SK-N-SH (cell line): ENCODE measurements around the gene NAV2. TPM values are rescaled to one million over a fixed set of nuclear protein-coding genes. Genes with fewer than 3 reads are reported as not detected.
A peak's percentile ranks its signal among the peaks of the same experiment; 100 is the strongest.

Source experiments
- CTCF ChIA-PET: fragments of 300-600, 350-600 bp; formaldehyde crosslinking; extraction: SDS; loops from one replicate; lab custom pipeline; 2021; lab: Yijun Ruan, JAX
- POLR2A ChIA-PET: fragments of 350-600 bp; sonication (Branson Sonifier 250); formaldehyde crosslinking; extraction: SDS; loops from one replicate; lab custom pipeline; 2020; ENCODE audit warnings: antibody characterized with exemption, inconsistent platforms; lab: Yijun Ruan, JAX
- DNase-seq: peaks from one replicate; pipeline ENCODE4 v3.0.0; 2012
- H2AFZ ChIP-seq: fragments of 200-600 bp; sonication (generic); 2 replicates; pipeline ENCODE4 v1.8.1; 2016; ENCODE audit warnings: antibody characterized with exemption, mild to moderate bottlenecking, low read depth
- H3F3A ChIP-seq: fragments of 200-600 bp; sonication (generic); replicated peaks from 2 replicates; pipeline ENCODE3; 2016; ENCODE audit warnings: antibody characterized with exemption, mild to moderate bottlenecking; ENCODE audit not compliant: insufficient read depth
- H3K27ac ChIP-seq, 2 experiments: fragments of 200-500 bp in 1 of 2; fragments of 200-600 bp in 1 of 2; sonication (Bioruptor generic) in 1 of 2; sonication (generic), shearing (Covaris generic) in 1 of 2; 2 replicates each; pipeline versions ENCODE4 v1.5.1 to v1.6.1; 2014 to 2016; ENCODE audit warnings: low read depth in 2 of 2, inconsistent platforms in 1 of 2, low read length in 1 of 2, mild to moderate bottlenecking in 1 of 2, mixed read lengths in 1 of 2
- H3K27me3 ChIP-seq: fragments of 200-600 bp; sonication (generic), shearing (Covaris generic); 2 replicates; pipeline ENCODE4 v1.6.1; 2016; ENCODE audit warnings: mixed run types; ENCODE audit not compliant: insufficient read depth
- H3K36me3 ChIP-seq, 2 experiments: fragments of 200-500 bp in 1 of 2; fragments of 200-600 bp in 1 of 2; sonication (Bioruptor generic) in 1 of 2; sonication (generic) in 1 of 2; replicated peaks in 1 of 2; 2 replicates each; pipeline versions ENCODE3 to v1.5.1; 2014 to 2016; ENCODE audit warnings: low read length in 1 of 2, mild to moderate bottlenecking in 1 of 2; ENCODE audit not compliant: insufficient read depth in 2 of 2, control insufficient read depth in 1 of 2
- H3K4me1 ChIP-seq, 2 experiments: fragments of 200-500 bp in 1 of 2; fragments of 200-600 bp in 1 of 2; sonication (Bioruptor generic) in 1 of 2; sonication (generic), shearing (Covaris generic) in 1 of 2; 2 replicates each; pipeline versions ENCODE4 v1.5.1 to v1.6.1; 2014 to 2016; ENCODE audit warnings: low read depth in 1 of 2, low read length in 1 of 2, mixed run types in 1 of 2; ENCODE audit not compliant: insufficient read depth in 2 of 2, control insufficient read depth in 1 of 2
- H3K4me2 ChIP-seq: fragments of 200-600 bp; sonication (generic), shearing (Covaris generic); 2 replicates; pipeline ENCODE4 v1.6.1; 2017; ENCODE audit warnings: mixed run types
- H3K4me3 ChIP-seq, 2 experiments: fragments of 200-500 bp in 1 of 2; fragments of 200-600 bp in 1 of 2; sonication (Bioruptor generic) in 1 of 2; sonication (generic), shearing (Covaris generic) in 1 of 2; 2 replicates each; pipeline versions ENCODE4 v1.5.1 to v1.8.1; 2014 to 2016; ENCODE audit warnings: low read depth in 2 of 2, inconsistent platforms in 1 of 2, low read length in 1 of 2, mild to moderate bottlenecking in 1 of 2, mixed read lengths in 1 of 2, moderate library complexity in 1 of 2
- H3K79me2 ChIP-seq: fragments of 200-600 bp; sonication (generic); 2 replicates; pipeline ENCODE4 v1.8.1; 2017; ENCODE audit warnings: mild to moderate bottlenecking; ENCODE audit not compliant: insufficient read depth
- H3K9ac ChIP-seq: fragments of 200-600 bp; sonication (generic); 2 replicates; pipeline ENCODE4 v1.6.1; 2017; ENCODE audit warnings: mixed run types
- H3K9me2 ChIP-seq: fragments of 200-600 bp; sonication (generic); 2 replicates; pipeline ENCODE4 v1.6.1; 2017; ENCODE audit warnings: mixed run types
- H3K9me3 ChIP-seq: fragments of 200-600 bp; sonication (generic); 2 replicates; pipeline ENCODE4 v1.6.1; 2017; ENCODE audit warnings: mixed run types, mild to moderate bottlenecking, moderate library complexity
- H4K20me1 ChIP-seq: fragments of 200-600 bp; sonication (generic); 2 replicates; pipeline ENCODE4 v1.6.1; 2017; ENCODE audit warnings: mild to moderate bottlenecking, mixed run types; ENCODE audit not compliant: insufficient read depth
- FOXM1 ChIP-seq: IDR thresholded peaks from 2 replicates; pipeline ENCODE4 v1.4.0; 2012; ENCODE audit warnings: low read depth, mild to moderate bottlenecking
- MAX ChIP-seq: IDR thresholded peaks from 2 replicates; pipeline ENCODE4 v1.4.0; 2012; ENCODE audit warnings: low read depth
- MEF2A ChIP-seq: IDR thresholded peaks from 2 replicates; pipeline ENCODE4 v1.4.0; 2012; ENCODE audit warnings: low read depth, borderline replicate concordance
- REST ChIP-seq: IDR thresholded peaks from 2 replicates; pipeline ENCODE4 v1.6.1; 2012; ENCODE audit warnings: mild to moderate bottlenecking, low read depth, low read length, moderate library complexity
- RXRA ChIP-seq: IDR thresholded peaks from 2 replicates; pipeline ENCODE4 v1.4.0; 2012; ENCODE audit warnings: low read depth, mild to moderate bottlenecking, borderline replicate concordance
- SIN3A ChIP-seq: IDR thresholded peaks from 2 replicates; pipeline ENCODE4 v1.6.1; 2012; ENCODE audit warnings: low read depth, mild to moderate bottlenecking, low read length, moderate library complexity, borderline replicate concordance
- TEAD4 ChIP-seq: IDR thresholded peaks from 2 replicates; pipeline ENCODE4 v1.4.0; 2012; ENCODE audit warnings: mild to moderate bottlenecking, borderline replicate concordance; ENCODE audit not compliant: insufficient read depth
- YY1 ChIP-seq: IDR thresholded peaks from 2 replicates; pipeline ENCODE4 v1.4.0; 2012; ENCODE audit warnings: low read depth, mild to moderate bottlenecking
- ZBTB33 ChIP-seq: IDR thresholded peaks from 2 replicates; pipeline ENCODE4 v1.4.0; 2012; ENCODE audit warnings: low read depth, borderline replicate concordance
- WGBS: methylation state at CpG from one replicate; pipeline ENCODE4 v1.1.6; 2017; ENCODE audit warnings: low lambda C conversion rate; 5-methylcytosine and 5-hydroxymethylcytosine counted together
- polyA plus RNA-seq, 3 experiments: library from polyadenylated mRNA; depleted of rRNA; stranded (reverse); fragments of >200 nt; gene quantifications; 2 replicates each; pipeline ENCODE4 v1.2.3, GENCODE V29; 2012

NAV2 gene
- polyA plus RNA-seq, 1 of the 3 experiments (the other 2 are of a cell fraction): 26.2 TPM

GRCh38 chr11:19913893-19914249 lies 201.2 kb downstream of the NAV2 start (continued):
- no peak for TF ChIP-seq REST
- no peak for TF ChIP-seq MAX
- no peak for TF ChIP-seq MEF2A

GRCh38 chr11:19915808-19916207 lies 203.2 kb downstream of the NAV2 start:
- DNase-seq: no peak
- Histone ChIP-seq H3K27me3 (no peaks in the 10 kb centered on the region), H2AFZ (no peak overlapping the region), H3K9me2 (no peaks in the 10 kb centered on the region), H4K20me1 (no peaks in the 10 kb centered on the region), H3K27ac (peak overlapping the region in 1 of 2 experiments; percentile 100; a peak in 1 of 4 replicates)
- CTCF ChIA-PET: interaction anchor here (1.5 to 2.7 kb wide), 3 partner anchors 12 to 438 kb away, joined by 5 to 8 read pairs (median 6); no protein-coding TSS in a partner anchor
- WGBS: 95% methylated on average over 1 of the region's 1 CpG
- no peak for TF ChIP-seq TEAD4
- TF ChIP-seq SIN3A: no peak
- no peak for TF ChIP-seq RXRA
- TF ChIP-seq YY1: no peak
- TF ChIP-seq FOXM1: no peak
- TF ChIP-seq, all 33 proteins: peak for 0
- Histone ChIP-seq H3K4me1 (peaks cover 25 to 39% of the 10 kb centered on the region in 2 experiments), H3K9me3 (no peaks in the 10 kb centered on the region), H3K36me3 (peaks cover 26 to 30% of the 10 kb centered on the region in 2 experiments), H3K9ac (no peak overlapping the region), H3F3A (peaks cover 66% of the 10 kb centered on the region), H3K4me3 (no peak overlapping the region), H3K4me2 (no peak overlapping the region), H3K79me2 (peaks cover 43% of the 10 kb centered on the region; the same call in 1 of the 2 replicates)
- POLR2A ChIA-PET: no interaction called here

GRCh38 chr11:19917069-19917468 lies 204.4 kb downstream of the NAV2 start:
- peaks cover 18 to 50% of the 10 kb centered on the region in 2 experiments for H3K4me1 ChIP-seq
- no peak overlapping the region for H2AFZ ChIP-seq
- POLR2A ChIA-PET: no interaction called here
- H3K4me3 ChIP-seq: no peak overlapping the region
- peak overlapping the region; percentile 54 to 100 for H3K27ac ChIP-seq
- H4K20me1 ChIP-seq: no peaks in the 10 kb centered on the region
- WGBS: 100% methylated on average over 1 of the region's 1 CpG
- peaks cover 26 to 28% of the 10 kb centered on the region in 2 experiments for H3K36me3 ChIP-seq
- peaks cover 47% of the 10 kb centered on the region for H3K79me2 ChIP-seq
- no peaks in the 10 kb centered on the region for H3K9me3 ChIP-seq
- no peak for TF ChIP-seq ZBTB33
- no peak for TF ChIP-seq MEF2A
- 0 out of 2 replicates have a peak overlapping the region, but pooled peaks have one; percentile 55 for H3K4me2 ChIP-seq
- peak overlapping the region; percentile 71; the same call in 1 of the 2 replicates for H3K9ac ChIP-seq
- CTCF ChIA-PET: interaction anchor here (0.6 to 1.5 kb wide), 4 partner anchors 12 to 437 kb away, joined by 3 to 5 read pairs (median 4); no protein-coding TSS in a partner anchor
- H3F3A ChIP-seq: peaks cover 72% of the 10 kb centered on the region
- H3K27me3 ChIP-seq: no peaks in the 10 kb centered on the region
- H3K9me2 ChIP-seq: no peaks in the 10 kb centered on the region
- no peak for DNase-seq
